Trophoblast cell (in vitro differentiated cells and primary cell): Measurements from ENCODE around the gene ATG10.
"Not testable (repeated sequence)": the region's sequence is repeated elsewhere in the genome, so short reads cannot be mapped to it uniquely, and the experiment has no call there.

ENCODE experiments used
- DNase-seq, 2 donors: peaks; one replicate each; pipeline ENCODE4 v3.0.0-alpha.2; 2016
- H2AFZ ChIP-seq: 2 replicates; pipeline ENCODE4 v1.6.1; 2013; ENCODE audit warnings: low read length, moderate library complexity, mild to moderate bottlenecking; ENCODE audit not compliant: insufficient read depth, poor library complexity
- H2AK5ac ChIP-seq: 2 replicates; pipeline ENCODE4 v1.6.1; 2013; ENCODE audit warnings: mild to moderate bottlenecking, low read length
- H2BK120ac ChIP-seq: 2 replicates; pipeline ENCODE4 v1.6.1; 2013; ENCODE audit warnings: low read length, mild to moderate bottlenecking, moderate library complexity; ENCODE audit not compliant: insufficient read depth, poor library complexity
- H2BK12ac ChIP-seq: 2 replicates; pipeline ENCODE4 v1.6.1; 2013; ENCODE audit warnings: mild to moderate bottlenecking, low read length, moderate library complexity
- H2BK5ac ChIP-seq: 2 replicates; pipeline ENCODE4 v1.6.1; 2013; ENCODE audit warnings: low read length, low read depth, moderate library complexity, mild to moderate bottlenecking; ENCODE audit not compliant: poor library complexity
- H3K14ac ChIP-seq: 2 replicates; pipeline ENCODE4 v1.6.1; 2013; ENCODE audit warnings: mild to moderate bottlenecking, low read length
- H3K18ac ChIP-seq: 2 replicates; pipeline ENCODE4 v1.6.1; 2013; ENCODE audit warnings: mild to moderate bottlenecking, low read length
- H3K23ac ChIP-seq: 2 replicates; pipeline ENCODE4 v1.6.1; 2013; ENCODE audit warnings: low read length
- H3K27ac ChIP-seq: 2 replicates; pipeline ENCODE4 v1.5.1; 2013; ENCODE audit warnings: low read depth, mild to moderate bottlenecking, inconsistent platforms, low read length, moderate library complexity
- H3K27me3 ChIP-seq: 2 replicates; pipeline ENCODE4 v1.6.1; 2013; ENCODE audit warnings: inconsistent platforms, mild to moderate bottlenecking, low read length, moderate library complexity; ENCODE audit not compliant: insufficient read depth
- H3K36me3 ChIP-seq, 2 experiments: 1 replicate in 1 of 2; 2 replicates in 1 of 2; pipeline ENCODE4 v1.6.1; 2013; ENCODE audit warnings: low read length in 2 of 2, mild to moderate bottlenecking in 2 of 2, moderate library complexity in 1 of 2; ENCODE audit not compliant: insufficient read depth in 2 of 2, control insufficient read depth in 1 of 2
- H3K4ac ChIP-seq: 2 replicates; pipeline ENCODE4 v1.6.1; 2013; ENCODE audit warnings: low read depth, mild to moderate bottlenecking, low read length, moderate library complexity
- H3K4me1 ChIP-seq, 2 experiments: 1 replicate in 1 of 2; 2 replicates in 1 of 2; pipeline ENCODE4 v1.6.1; 2013; ENCODE audit warnings: low read length in 2 of 2, mild to moderate bottlenecking in 2 of 2, moderate library complexity in 1 of 2; ENCODE audit not compliant: insufficient read depth in 2 of 2, control insufficient read depth in 1 of 2
- H3K4me2 ChIP-seq: 2 replicates; pipeline ENCODE4 v1.6.1; 2013; ENCODE audit warnings: inconsistent platforms, mild to moderate bottlenecking, low read length, moderate library complexity
- H3K4me3 ChIP-seq: 2 replicates; pipeline ENCODE4 v1.5.1; 2013; ENCODE audit warnings: mild to moderate bottlenecking, low read depth, low read length, inconsistent platforms
- H3K79me1 ChIP-seq: one replicate; pipeline ENCODE4 v1.6.1; 2013; ENCODE audit warnings: low read length
- H3K79me2 ChIP-seq: 2 replicates; pipeline ENCODE4 v1.6.1; 2013; ENCODE audit warnings: low read length, mild to moderate bottlenecking; ENCODE audit not compliant: control insufficient read depth, insufficient read depth, poor library complexity
- H3K9ac ChIP-seq: 2 replicates; pipeline ENCODE4 v1.6.1; 2013; ENCODE audit warnings: mild to moderate bottlenecking, low read length
- H3K9me3 ChIP-seq: 2 replicates; pipeline ENCODE4 v1.6.1; 2013; ENCODE audit warnings: low read depth, mild to moderate bottlenecking, control low read depth, inconsistent platforms, low read length; ENCODE audit not compliant: insufficient read depth
- H4K12ac ChIP-seq: 2 replicates; pipeline ENCODE4 v1.6.1; 2013; ENCODE audit warnings: low read depth, mild to moderate bottlenecking, low read length, moderate library complexity
- H4K8ac ChIP-seq: 2 replicates; pipeline ENCODE4 v1.6.1; 2013; ENCODE audit warnings: low read depth, mild to moderate bottlenecking, low read length, moderate library complexity
- H4K91ac ChIP-seq: one replicate; pipeline ENCODE4 v1.6.1; 2013; ENCODE audit warnings: low read depth, mild to moderate bottlenecking, low read length, moderate library complexity
- WGBS: extraction: QIAGEN DNeasy Blood & Tissue Kit; methylation state at CpG from one replicate; pipeline ENCODE4 v1.1.7; 2013; ENCODE audit warnings: missing lambda C conversion rate; ENCODE audit not compliant: insufficient read length, insufficient coverage; ENCODE audit errors: extremely low coverage; 5-methylcytosine and 5-hydroxymethylcytosine counted together

ATG10 gene

DNA sequence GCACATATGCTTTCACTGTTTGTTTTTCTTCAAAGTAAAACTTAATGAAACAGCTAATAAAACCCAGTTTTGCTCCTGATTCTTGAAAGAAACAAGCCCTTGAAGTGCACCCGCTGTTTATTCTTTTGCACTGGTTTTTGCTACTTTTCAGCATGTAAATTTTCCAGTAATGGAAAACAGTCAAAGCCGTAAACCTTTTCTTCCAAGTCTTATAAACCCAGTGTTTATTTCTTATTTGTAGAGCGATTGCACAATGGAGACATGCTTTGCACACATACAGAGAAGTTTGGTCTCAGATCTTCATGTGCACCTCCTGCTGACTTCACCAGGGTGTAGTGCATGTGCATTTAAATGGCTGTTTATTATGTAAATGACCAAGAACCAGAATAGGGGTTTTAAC lies 51.8 kb downstream of the ATG10 start:
- peaks cover 0 to under 1% of the 10 kb centered on the region in 2 experiments for H3K4me1 ChIP-seq
- no peak overlapping the region for H2AFZ ChIP-seq
- no peaks in the 10 kb centered on the region for H3K27me3 ChIP-seq
- no peak overlapping the region for H2AK5ac ChIP-seq
- WGBS: no CpG with 5 or more reads among the region's 3 CpGs
- H3K9ac ChIP-seq: no peak overlapping the region
- H4K91ac ChIP-seq: no peak overlapping the region
- H2BK120ac ChIP-seq: no peak overlapping the region
- no peak overlapping the region for H3K4ac ChIP-seq
- no peak overlapping the region for H3K18ac ChIP-seq
- DNase-seq: no peak
- H3K9me3 ChIP-seq: no peaks in the 10 kb centered on the region
- no peak overlapping the region for H3K4me3 ChIP-seq
- no peaks in the 10 kb centered on the region for H3K79me2 ChIP-seq
- no peak overlapping the region for H3K23ac ChIP-seq
- H2BK5ac ChIP-seq: no peak overlapping the region
- H3K14ac ChIP-seq: no peak overlapping the region
- H4K8ac ChIP-seq: no peak overlapping the region
- no peak overlapping the region for H2BK12ac ChIP-seq
- no peak overlapping the region for H3K4me2 ChIP-seq
- no peak overlapping the region for H3K27ac ChIP-seq
- H4K12ac ChIP-seq: no peak overlapping the region
- no peaks in the 10 kb centered on the region for H3K79me1 ChIP-seq
- H3K36me3 ChIP-seq: no peaks in the 10 kb centered on the region

DNA sequence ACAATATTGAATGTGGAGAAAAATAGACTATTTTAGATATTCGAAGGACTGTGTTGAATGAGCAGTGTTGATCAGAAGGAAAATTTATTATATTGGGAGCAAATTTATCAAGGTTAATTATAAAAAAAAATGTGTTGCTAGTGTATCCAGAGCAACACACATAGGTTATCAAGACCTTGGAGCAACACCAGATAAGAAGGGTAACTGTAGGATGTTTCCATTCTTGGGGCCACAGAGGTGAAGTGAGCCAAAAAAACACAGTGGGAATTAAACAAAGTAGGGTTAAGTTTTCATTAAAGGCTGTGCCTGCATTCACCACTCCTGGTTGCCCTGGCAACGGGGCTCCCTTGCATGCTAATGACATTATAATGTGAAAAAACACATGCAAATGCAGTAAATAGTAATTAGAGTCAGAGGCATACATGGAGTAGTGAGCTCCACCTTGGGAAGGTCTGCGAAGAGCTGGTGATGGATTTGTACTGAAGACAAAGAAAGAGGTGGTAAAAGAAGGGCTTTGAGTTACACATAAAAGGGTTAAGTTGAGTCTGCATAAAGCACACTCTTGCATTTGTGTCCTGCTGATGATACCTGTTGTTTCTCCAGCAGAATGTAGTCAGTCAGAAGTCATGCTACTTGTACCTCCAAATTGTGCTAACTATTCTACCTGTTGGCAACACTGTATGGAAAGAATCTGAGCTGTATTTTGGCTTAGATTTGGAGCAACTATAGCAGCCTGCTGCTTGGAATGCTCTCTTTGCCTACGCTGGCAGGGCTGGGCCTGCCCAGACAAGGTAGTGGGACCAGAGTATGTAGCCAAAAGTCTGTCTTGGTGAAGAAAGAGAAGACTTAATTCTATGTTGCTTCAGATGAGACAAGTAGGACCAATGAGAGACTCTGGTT lies 59.6 kb downstream of the ATG10 start:
- H3K79me1 ChIP-seq: no peaks in the 10 kb centered on the region
- H2AK5ac ChIP-seq: no peak overlapping the region
- no peak overlapping the region for H3K23ac ChIP-seq
- no peak overlapping the region for H4K8ac ChIP-seq
- H3K9me3 ChIP-seq: no peaks in the 10 kb centered on the region
- no peak overlapping the region for H4K91ac ChIP-seq
- H3K79me2 ChIP-seq: no peaks in the 10 kb centered on the region
- H2AFZ ChIP-seq: no peak overlapping the region
- H3K4me1 ChIP-seq: no peaks in the 10 kb centered on the region
- no peak overlapping the region for H3K27ac ChIP-seq
- H3K36me3 ChIP-seq: no peaks in the 10 kb centered on the region
- H2BK12ac ChIP-seq: no peak overlapping the region
- no peaks in the 10 kb centered on the region for H3K27me3 ChIP-seq
- H2BK5ac ChIP-seq: no peak overlapping the region
- no peak overlapping the region for H3K4me2 ChIP-seq
- no peak overlapping the region for H3K9ac ChIP-seq
- no peak overlapping the region for H2BK120ac ChIP-seq
- no peak overlapping the region for H3K4me3 ChIP-seq
- no peak overlapping the region for H4K12ac ChIP-seq
- H3K14ac ChIP-seq: no peak overlapping the region
- no CpG with 5 or more reads among the region's 4 CpGs for WGBS
- H3K4ac ChIP-seq: no peak overlapping the region
- H3K18ac ChIP-seq: no peak overlapping the region
- DNase-seq: no peak

DNA sequence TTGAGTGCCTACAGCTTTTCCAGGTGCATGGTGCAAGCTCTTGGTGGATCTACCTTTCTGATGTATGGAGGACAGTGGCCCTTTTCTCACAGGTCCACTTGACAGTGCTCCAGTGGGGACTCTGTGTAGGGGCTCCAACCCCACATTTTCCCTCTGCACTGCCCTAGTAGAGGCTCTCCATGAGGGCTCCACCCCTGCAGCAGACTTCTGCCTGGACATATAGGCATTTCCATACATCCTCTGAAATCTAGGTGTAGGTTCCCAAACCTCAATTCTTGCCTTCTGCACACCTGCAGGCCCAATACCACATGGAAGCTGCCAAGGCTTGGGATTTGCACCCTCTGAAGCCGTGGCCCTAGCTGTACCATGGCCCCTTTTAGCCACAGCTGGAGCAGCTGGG lies 71.1 kb downstream of the ATG10 start:
- H3K23ac ChIP-seq, DNase-seq: not testable (repeated sequence)

DNA sequence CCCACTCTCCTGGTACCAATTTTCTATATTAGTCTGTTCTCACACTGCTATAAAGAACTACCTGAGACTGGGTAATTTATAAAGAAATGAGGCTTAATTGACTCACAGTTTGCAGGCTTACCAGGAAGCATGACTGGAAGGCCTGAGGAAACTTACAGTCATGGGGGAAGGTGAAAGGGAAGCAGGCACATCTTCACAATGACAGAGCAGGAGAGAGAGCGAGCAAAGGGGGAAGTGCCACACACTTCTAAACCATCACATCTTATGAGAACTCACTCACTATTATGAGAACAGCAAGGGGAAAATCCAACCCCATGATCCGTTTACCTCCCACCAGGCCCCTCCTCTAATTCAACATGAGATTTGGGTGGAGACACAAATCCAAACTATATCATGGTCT lies 72.2 kb downstream of the ATG10 start:
- peaks cover 7% of the 10 kb centered on the region for H3K9me3 ChIP-seq
- H3K18ac ChIP-seq: no peak overlapping the region
- no peak overlapping the region for H4K91ac ChIP-seq
- H2BK5ac ChIP-seq: no peak overlapping the region
- H3K23ac ChIP-seq: no peak overlapping the region
- no peak overlapping the region for H4K12ac ChIP-seq
- H4K8ac ChIP-seq: no peak overlapping the region
- no peaks in the 10 kb centered on the region for H3K79me2 ChIP-seq
- no peak overlapping the region for H2AFZ ChIP-seq
- H3K4me2 ChIP-seq: no peak overlapping the region
- no peak overlapping the region for H2BK120ac ChIP-seq
- peaks cover 3 to 5% of the 10 kb centered on the region in 2 experiments for H3K36me3 ChIP-seq
- no CpG with 5 or more reads among the region's 2 CpGs for WGBS
- H2BK12ac ChIP-seq: no peak overlapping the region
- H3K4me1 ChIP-seq: no peaks in the 10 kb centered on the region
- H3K27me3 ChIP-seq: no peaks in the 10 kb centered on the region
- no peak overlapping the region for H3K14ac ChIP-seq
- no peak overlapping the region for H3K9ac ChIP-seq
- no peak overlapping the region for H2AK5ac ChIP-seq
- no peak overlapping the region for H3K4me3 ChIP-seq
- H3K27ac ChIP-seq: no peak overlapping the region
- no peak overlapping the region for H3K4ac ChIP-seq
- DNase-seq: no peak
- H3K79me1 ChIP-seq: no peaks in the 10 kb centered on the region

More for the DNA sequence above, 71.1 kb downstream of the ATG10 start:
- H4K91ac ChIP-seq, H3K79me2 ChIP-seq, H2AK5ac ChIP-seq, H3K4me2 ChIP-seq, H3K79me1 ChIP-seq, H3K36me3 ChIP-seq, H4K12ac ChIP-seq, H3K18ac ChIP-seq, H3K9me3 ChIP-seq, H3K14ac ChIP-seq, H3K4me1 ChIP-seq, H3K27me3 ChIP-seq, H3K4ac ChIP-seq, H3K9ac ChIP-seq, H2BK12ac ChIP-seq, H3K27ac ChIP-seq, H2BK120ac ChIP-seq, H4K8ac ChIP-seq, H2AFZ ChIP-seq, H2BK5ac ChIP-seq: not testable (repeated sequence)
- WGBS: no CpG with 5 or more reads among the region's 1 CpG
- peak overlapping the region; percentile 40 for H3K4me3 ChIP-seq
